MCF 10A (cell line): ENCODE results near the gene GRID1. TPM values are rescaled to one million over a fixed set of nuclear protein-coding genes. Genes with fewer than 3 reads are reported as not detected.

Experiments
- BruUV-seq: library from RNA; stranded (reverse); fragments of 400-500 nt; replicated peaks from 2 replicates; lab custom pipeline; 2021; lab: Mats Ljungman, UMichigan
- CTCF ChIA-PET: fragments of 300-600 bp; sonication (Branson Sonifier 250); formaldehyde crosslinking; extraction: SDS; loops from one replicate; lab custom pipeline; 2021; ENCODE audit warnings: antibody characterized with exemption, inconsistent platforms; lab: Yijun Ruan, JAX
- POLR2A ChIA-PET: fragments of 300-600, 350-650 bp; sonication (Branson Sonifier 250); formaldehyde crosslinking; extraction: SDS; loops from one replicate; lab custom pipeline; 2020; ENCODE audit warnings: antibody characterized with exemption, inconsistent platforms; lab: Yijun Ruan, JAX
- DNase-seq: peaks from one replicate; pipeline ENCODE4 v3.0.0-alpha.2; 2018; ENCODE audit not compliant: unreplicated experiment
- H3K27ac Mint-ChIP-seq: one replicate; pipeline ENCODE4 v1.8.0; 2022; ENCODE audit warnings: mild to moderate bottlenecking, low read depth, mixed read lengths; ENCODE audit not compliant: unreplicated experiment
- H3K27me3 Mint-ChIP-seq: one replicate; pipeline ENCODE4 v1.8.0; 2022; ENCODE audit warnings: mixed read lengths; ENCODE audit not compliant: insufficient read depth, unreplicated experiment
- H3K36me3 Mint-ChIP-seq: one replicate; pipeline ENCODE4 v1.8.0; 2022; ENCODE audit warnings: mild to moderate bottlenecking, moderate library complexity, mixed read lengths; ENCODE audit not compliant: insufficient read depth, unreplicated experiment
- H3K4me1 Mint-ChIP-seq: one replicate; pipeline ENCODE4 v1.8.0; 2022; ENCODE audit warnings: mixed read lengths; ENCODE audit not compliant: insufficient read depth, unreplicated experiment
- H3K4me3 Mint-ChIP-seq: one replicate; pipeline ENCODE4 v1.8.0; 2022; ENCODE audit warnings: mild to moderate bottlenecking, moderate library complexity, mixed read lengths; ENCODE audit not compliant: unreplicated experiment
- H3K9me3 Mint-ChIP-seq: one replicate; pipeline ENCODE4 v1.8.0; 2022; ENCODE audit warnings: mixed read lengths; ENCODE audit not compliant: unreplicated experiment
- intact Hi-C: fragments of 100-400 bp; cut with micrococcal nuclease; formaldehyde crosslinking; loops from 2 replicates; pipeline ENCODE4 v1.14.1; 2022
- total RNA-seq: library from RNA; stranded (reverse); gene quantifications from 2 replicates; pipeline ENCODE4 v1.2.3, GENCODE V29; 2022
- TF ChIP-seq, protein P1 (sequence below): fragments of 200-600 bp; IDR thresholded peaks from one replicate; pipeline ENCODE4 v1.8.0; 2022; ENCODE audit warnings: antibody characterized with exemption, mild to moderate bottlenecking; ENCODE audit not compliant: unreplicated experiment

The GRID1 gene
- total RNA-seq, 1 experiment from 2014 or later, result not detected

DNA sequence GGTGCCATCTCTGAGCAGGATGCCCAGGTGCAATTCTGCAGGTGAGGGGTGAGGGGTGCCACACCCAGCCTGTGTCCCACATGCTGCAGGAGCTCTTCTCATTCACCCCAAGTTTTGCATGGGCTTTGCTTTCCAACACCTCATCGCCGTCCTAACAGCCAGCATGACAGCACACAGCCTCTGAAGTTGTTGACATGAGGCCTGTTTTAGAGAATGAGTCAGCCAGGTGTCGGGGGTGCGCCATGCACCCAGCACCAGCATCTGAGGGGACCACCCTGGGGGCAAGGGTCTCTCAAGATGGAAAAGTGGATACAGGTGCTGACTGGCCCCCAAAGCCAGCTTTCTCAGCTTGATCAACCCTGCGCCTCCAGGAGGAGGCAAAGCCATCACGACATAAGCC is 146.0 kb downstream of the GRID1 start:
- POLR2A ChIA-PET, result no interaction called here
- CTCF ChIA-PET, result interaction anchor here (0.6 to 0.7 kb wide), 2 partner anchors 204 to 673 kb away, joined by 3 to 4 read pairs; no protein-coding TSS in a partner anchor
- Mint-ChIP-seq H3K27me3 (no peaks in the 10 kb centered on the region), H3K4me3 (no peak overlapping the region), H3K4me1 (peaks cover 8% of the 10 kb centered on the region), H3K27ac (no peak overlapping the region), H3K36me3 (no peaks in the 10 kb centered on the region), H3K9me3 (peaks cover 10% of the 10 kb centered on the region)
- TF ChIP-seq, protein P1, sequence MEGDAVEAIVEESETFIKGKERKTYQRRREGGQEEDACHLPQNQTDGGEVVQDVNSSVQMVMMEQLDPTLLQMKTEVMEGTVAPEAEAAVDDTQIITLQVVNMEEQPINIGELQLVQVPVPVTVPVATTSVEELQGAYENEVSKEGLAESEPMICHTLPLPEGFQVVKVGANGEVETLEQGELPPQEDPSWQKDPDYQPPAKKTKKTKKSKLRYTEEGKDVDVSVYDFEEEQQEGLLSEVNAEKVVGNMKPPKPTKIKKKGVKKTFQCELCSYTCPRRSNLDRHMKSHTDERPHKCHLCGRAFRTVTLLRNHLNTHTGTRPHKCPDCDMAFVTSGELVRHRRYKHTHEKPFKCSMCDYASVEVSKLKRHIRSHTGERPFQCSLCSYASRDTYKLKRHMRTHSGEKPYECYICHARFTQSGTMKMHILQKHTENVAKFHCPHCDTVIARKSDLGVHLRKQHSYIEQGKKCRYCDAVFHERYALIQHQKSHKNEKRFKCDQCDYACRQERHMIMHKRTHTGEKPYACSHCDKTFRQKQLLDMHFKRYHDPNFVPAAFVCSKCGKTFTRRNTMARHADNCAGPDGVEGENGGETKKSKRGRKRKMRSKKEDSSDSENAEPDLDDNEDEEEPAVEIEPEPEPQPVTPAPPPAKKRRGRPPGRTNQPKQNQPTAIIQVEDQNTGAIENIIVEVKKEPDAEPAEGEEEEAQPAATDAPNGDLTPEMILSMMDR, result no peak
- no TSS peak for BruUV-seq
- intact Hi-C loops, result no loop called here
- no peak for DNase-seq

DNA sequence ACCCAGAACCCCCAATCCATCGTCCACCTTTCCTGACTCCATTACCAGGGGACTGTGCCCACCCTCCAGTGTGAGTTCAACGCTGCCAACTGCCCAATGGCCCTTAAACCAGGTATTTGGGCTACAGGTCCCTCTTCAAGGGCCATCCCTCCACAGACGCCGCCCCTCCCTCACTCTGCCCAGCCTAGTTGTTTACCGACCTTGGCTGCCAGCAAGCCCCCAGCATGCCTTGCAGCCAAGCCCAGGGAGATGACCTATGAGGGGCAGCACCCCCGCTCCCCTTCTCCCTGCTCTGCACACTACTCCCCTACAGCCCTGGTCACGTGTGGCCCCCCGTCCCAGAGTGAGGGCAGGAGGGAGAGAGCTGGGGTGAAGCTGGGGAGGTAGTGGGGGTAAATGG is 147.3 kb downstream of the GRID1 start:
- no TSS peak for BruUV-seq
- TF ChIP-seq, protein P1, result no peak

GRCh38 chr10:86218842-86219241 is 147.8 kb downstream of the GRID1 start:
- CTCF ChIA-PET, result no interaction called here
- no peak overlapping the region for H3K27ac Mint-ChIP-seq
- H3K36me3 Mint-ChIP-seq, result no peaks in the 10 kb centered on the region
- H3K4me1 Mint-ChIP-seq, result no peaks in the 10 kb centered on the region
- H3K27me3 Mint-ChIP-seq, result no peaks in the 10 kb centered on the region
- TF ChIP-seq, protein P1, result no peak
- BruUV-seq, result no TSS peak
- POLR2A ChIA-PET, result no interaction called here
- peaks cover 13% of the 10 kb centered on the region for H3K9me3 Mint-ChIP-seq
- intact Hi-C loops, result no loop called here
- no peak overlapping the region for H3K4me3 Mint-ChIP-seq
- DNase-seq, result no peak

More for the DNA sequence above, 147.3 kb downstream of the GRID1 start:
- intact Hi-C loops, result no loop called here
- H3K27ac Mint-ChIP-seq, result no peak overlapping the region
- no peaks in the 10 kb centered on the region for H3K27me3 Mint-ChIP-seq
- ChIA-PET POLR2A (no interaction called here), CTCF (no interaction called here)
- no peak overlapping the region for H3K4me3 Mint-ChIP-seq
- DNase-seq, result no peak
- no peaks in the 10 kb centered on the region for H3K36me3 Mint-ChIP-seq
- H3K4me1 Mint-ChIP-seq, result no peaks in the 10 kb centered on the region
- peaks cover 10% of the 10 kb centered on the region for H3K9me3 Mint-ChIP-seq

GRCh38 chr10:86218160-86218559 is 148.4 kb downstream of the GRID1 start:
- Mint-ChIP-seq H3K9me3 (peaks cover 20% of the 10 kb centered on the region), H3K36me3 (no peaks in the 10 kb centered on the region), H3K4me1 (no peaks in the 10 kb centered on the region), H3K27ac (no peak overlapping the region), H3K4me3 (no peak overlapping the region), H3K27me3 (no peaks in the 10 kb centered on the region)
- no peak for DNase-seq
- POLR2A ChIA-PET, result no interaction called here
- CTCF ChIA-PET, result interaction anchor here (0.6 kb wide), 1 partner anchor 1622 kb away, joined by 3 read pairs; no protein-coding TSS in a partner anchor
- TF ChIP-seq, protein P1, result no peak
- no TSS peak for BruUV-seq
- intact Hi-C loops, result no loop called here
